SK-N-SH (cell line): Measurements from ENCODE around the gene AKT3.

ENCODE experiments used
- FOXJ3 ChIP-seq: sonication (generic); formaldehyde crosslinking; IDR thresholded peaks from 2 replicates; pipeline ENCODE4 v1.5.1; 2020; ENCODE audit warnings: mild to moderate bottlenecking, missing genetic modification reagents
- POLR2AphosphoS5 ChIP-seq: IDR thresholded peaks from 2 replicates; pipeline ENCODE4 v1.6.1; 2012; ENCODE audit warnings: low read depth, low read length
- REST ChIP-seq: IDR thresholded peaks from 2 replicates; pipeline ENCODE4 v1.6.1; 2012; ENCODE audit warnings: mild to moderate bottlenecking, low read depth, low read length, moderate library complexity
- SMC3 ChIP-seq: IDR thresholded peaks from 2 replicates; pipeline ENCODE4 v1.6.1; 2012; ENCODE audit warnings: low read depth, low read length, improper control_type of control experiment
- TAF1 ChIP-seq: IDR thresholded peaks from 2 replicates; pipeline ENCODE4 v1.6.1; 2012; ENCODE audit warnings: low read depth, mild to moderate bottlenecking, low read length, moderate library complexity, borderline replicate concordance
- YY1 ChIP-seq: IDR thresholded peaks from 2 replicates; pipeline ENCODE4 v1.4.0; 2012; ENCODE audit warnings: low read depth, mild to moderate bottlenecking
- TF ChIP-seq, protein P1 (sequence below): fragments of 200-600 bp; sonication (generic); IDR thresholded peaks from 2 replicates; pipeline ENCODE4 v1.6.1; 2017; ENCODE audit warnings: antibody characterized with exemption, mild to moderate bottlenecking, moderate library complexity

DNA sequence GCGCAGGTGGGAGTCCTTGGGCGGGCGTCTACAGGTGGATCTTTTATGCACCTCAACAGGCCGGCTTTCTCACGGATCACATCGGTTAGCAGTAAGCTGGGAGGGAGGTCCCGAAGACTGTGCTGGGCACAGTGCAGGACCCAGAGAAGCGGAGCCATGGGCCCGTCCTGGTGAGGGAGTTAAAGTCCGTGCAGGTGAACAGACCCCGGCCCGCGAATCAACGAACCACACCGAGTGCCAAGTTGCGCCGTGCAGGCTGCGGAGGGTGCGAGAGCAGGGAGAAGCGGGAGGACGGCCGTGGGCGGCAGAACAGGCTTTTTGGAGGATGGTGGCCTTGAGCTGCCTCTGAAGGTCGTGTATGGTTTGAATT is 360.9 kb downstream of the AKT3 start:
- no peak for TF ChIP-seq POLR2AphosphoS5
- TF ChIP-seq, protein P1, sequence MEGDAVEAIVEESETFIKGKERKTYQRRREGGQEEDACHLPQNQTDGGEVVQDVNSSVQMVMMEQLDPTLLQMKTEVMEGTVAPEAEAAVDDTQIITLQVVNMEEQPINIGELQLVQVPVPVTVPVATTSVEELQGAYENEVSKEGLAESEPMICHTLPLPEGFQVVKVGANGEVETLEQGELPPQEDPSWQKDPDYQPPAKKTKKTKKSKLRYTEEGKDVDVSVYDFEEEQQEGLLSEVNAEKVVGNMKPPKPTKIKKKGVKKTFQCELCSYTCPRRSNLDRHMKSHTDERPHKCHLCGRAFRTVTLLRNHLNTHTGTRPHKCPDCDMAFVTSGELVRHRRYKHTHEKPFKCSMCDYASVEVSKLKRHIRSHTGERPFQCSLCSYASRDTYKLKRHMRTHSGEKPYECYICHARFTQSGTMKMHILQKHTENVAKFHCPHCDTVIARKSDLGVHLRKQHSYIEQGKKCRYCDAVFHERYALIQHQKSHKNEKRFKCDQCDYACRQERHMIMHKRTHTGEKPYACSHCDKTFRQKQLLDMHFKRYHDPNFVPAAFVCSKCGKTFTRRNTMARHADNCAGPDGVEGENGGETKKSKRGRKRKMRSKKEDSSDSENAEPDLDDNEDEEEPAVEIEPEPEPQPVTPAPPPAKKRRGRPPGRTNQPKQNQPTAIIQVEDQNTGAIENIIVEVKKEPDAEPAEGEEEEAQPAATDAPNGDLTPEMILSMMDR, result no peak
- no peak for TF ChIP-seq YY1
- no peak for TF ChIP-seq TAF1
- TF ChIP-seq FOXJ3 (CRISPR knock-in tag), result no peak
- no peak for TF ChIP-seq SMC3
- no peak for TF ChIP-seq REST
